NK-92 (cell line): ENCODE results near the gene THEM4.
"Not testable (repeated sequence)": the region's sequence is repeated elsewhere in the genome, so short reads cannot be mapped to it uniquely, and the experiment has no call there.

ENCODE experiments used
- DNase-seq: peaks from one replicate; lab custom pipeline; 2025; ENCODE audit not compliant: unreplicated experiment; lab: John Stamatoyannopoulos, UW

Gene THEM4

DNA sequence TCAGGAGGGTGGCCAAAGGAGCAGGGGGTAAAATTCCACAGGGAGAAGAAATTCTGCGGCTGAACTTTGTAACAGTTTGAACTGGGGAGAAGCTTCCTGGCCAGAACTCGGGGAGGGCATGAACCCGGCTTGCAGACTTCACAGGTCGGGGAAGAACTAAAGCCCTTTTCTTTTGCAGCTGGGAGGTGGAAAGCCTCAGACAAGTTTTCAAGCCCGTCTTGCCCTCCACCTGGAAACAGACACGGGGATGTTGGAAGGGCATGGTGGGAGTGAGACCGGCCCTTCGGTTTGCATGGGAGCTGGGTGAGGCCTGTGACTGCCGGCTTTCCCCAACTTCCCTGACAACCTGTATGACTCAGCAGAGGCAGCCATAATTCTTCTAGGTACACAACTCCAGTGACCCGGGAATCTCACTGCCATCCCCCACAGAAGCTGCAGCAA is 11.3 kb downstream of the THEM4 start:
- DNase-seq, result no peak

DNA sequence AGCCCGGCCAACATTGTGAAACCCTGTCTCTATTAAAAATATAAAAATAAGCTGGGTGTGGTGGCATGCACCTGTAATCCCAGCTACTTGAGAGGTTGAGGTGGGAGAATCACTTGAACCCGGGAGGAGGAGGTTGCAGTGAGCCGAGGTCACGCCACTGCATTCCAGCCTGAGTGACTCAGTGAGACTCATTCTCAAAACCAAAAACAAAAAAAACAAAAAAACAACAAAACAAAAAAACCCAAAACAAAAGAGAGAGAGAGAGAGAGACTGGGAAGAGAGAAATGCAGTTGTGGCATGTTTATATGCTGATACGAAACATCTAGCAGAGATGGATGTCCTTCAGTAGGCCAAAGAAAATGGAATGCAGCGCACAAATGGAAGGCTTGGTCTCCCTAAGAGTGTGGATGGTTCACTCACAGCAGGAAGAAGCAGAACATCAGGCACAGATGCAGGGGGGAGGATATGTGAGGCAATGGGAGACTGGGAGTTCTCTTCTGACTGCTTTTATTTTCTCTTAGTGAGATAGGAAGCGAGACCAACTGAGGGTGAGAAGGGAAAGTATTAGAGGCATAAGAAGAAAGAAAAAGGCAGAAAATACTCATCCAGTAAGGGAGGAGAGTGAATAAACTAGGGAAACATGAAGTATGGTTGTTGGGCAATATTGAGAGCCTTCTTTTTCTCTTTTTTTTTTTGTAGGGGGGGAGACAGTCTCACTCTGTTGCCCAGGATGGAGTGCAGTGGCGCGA is 16.0 kb downstream of the THEM4 start:
- DNase-seq, result no peak

DNA sequence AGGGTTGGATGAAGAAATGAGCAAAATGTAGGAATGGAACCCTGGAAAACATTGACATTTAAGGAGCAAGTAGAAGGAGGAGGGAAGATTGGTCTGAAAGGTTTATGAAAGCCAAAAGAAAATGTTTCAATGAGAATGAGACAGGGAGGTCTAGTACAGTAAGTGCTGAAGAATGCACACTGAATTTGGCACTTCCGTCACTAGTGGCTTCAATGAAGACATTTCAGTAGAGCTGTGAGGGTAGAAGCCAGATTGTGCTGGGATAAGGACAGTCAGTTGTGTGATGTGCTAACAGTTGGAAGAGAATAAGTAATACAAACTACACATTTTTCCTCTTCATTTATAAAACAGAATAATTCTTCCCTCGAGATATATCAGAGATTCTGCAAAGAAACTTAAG is 17.1 kb downstream of the THEM4 start:
- no peak for DNase-seq

DNA sequence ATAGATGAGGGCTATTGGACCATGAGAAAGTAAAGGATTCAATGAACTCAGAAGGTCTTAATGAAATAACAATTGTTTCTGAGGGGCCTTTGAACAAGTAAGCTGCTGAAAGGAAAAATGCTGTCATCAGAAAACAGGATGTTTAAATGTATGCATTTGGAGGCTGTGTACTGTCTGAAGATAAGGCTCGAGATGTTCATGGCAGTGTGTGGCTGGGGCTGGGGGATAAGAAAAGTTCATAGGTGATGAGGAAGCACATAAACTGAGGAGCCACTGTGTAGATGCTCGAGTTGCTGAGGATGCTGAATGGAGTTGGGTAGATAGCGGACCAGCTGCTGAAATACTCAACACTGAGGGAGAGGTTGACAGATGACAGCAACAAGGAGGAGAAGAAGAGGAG is 17.8 kb downstream of the THEM4 start:
- no peak for DNase-seq

GRCh38 chr1:151888972-151889570 is 20.2 kb downstream of the THEM4 start:
- DNase-seq, result no peak

- DNase-seq, result no peak
These were observed 22.3 kb downstream of the THEM4 start for GRCh38 chr1:151887028-151887427.

DNA sequence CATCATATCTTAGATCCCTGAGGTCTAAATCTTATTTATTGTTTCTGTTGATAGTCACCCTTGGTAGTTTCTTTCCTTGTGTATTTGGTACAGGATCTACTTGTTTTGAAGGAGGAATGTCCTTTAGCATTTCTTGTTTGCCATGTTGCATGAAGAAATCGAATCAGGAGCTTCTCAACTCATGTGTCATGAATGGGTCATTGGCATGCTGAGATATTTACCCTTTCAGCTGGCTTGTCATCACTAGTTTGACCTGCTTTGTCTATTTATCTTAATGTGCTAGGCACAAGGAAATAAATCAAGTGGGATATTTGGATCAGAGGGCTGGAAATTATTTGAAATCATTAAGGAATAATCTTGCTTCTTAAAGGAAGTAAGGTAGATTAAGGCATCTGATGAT is 23.8 kb downstream of the THEM4 start:
- no peak for DNase-seq

GRCh38 chr1:151884879-151885278 is 24.4 kb downstream of the THEM4 start:
- not testable (repeated sequence) for DNase-seq

GRCh38 chr1:151884445-151884844 is 24.9 kb downstream of the THEM4 start:
- DNase-seq, result not testable (repeated sequence)

GRCh38 chr1:151883898-151884297 is 25.4 kb downstream of the THEM4 start:
- not testable (repeated sequence) for DNase-seq

DNA sequence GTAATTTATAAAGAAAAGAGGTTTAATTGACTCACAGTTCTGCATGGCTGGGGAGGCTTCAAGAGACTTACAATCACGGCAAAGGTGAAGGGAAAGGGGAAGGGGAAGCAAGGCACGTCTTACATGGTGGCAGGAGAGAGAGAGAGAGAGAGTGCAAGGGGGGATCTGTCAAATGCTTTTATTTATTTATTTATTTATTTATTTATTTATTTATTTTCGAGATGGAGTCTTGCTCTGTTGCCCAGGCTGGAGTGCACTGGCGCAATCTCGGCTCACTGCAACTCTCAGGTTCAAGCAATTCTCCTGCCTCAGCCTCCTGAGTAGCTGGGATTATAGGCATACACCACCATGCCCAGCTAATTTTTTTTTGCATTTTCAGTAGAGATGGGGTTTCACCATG is 26.4 kb downstream of the THEM4 start:
- not testable (repeated sequence) for DNase-seq

GRCh38 chr1:151882466-151882865 is 26.8 kb downstream of the THEM4 start:
- DNase-seq, result no peak

DNA sequence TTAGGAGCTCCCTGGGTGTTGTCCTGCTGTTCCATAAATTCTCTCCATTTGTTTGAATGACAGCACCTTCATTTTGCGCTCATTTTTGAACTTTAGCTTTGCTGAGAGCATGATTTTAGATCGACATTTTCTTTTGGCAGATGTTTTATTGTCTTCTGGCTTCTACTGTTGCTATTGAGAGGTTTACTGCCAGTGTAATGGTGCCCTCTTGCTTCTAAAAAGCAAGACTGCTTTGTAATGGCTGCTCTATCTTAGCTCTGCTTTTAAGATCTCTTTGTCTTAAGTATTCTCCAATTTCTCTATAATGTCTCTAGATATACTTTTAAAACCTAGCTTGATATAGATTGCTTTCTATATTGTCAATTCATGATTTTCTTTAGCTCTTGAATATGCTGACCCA is 27.8 kb downstream of the THEM4 start:
- DNase-seq, result no peak

- no peak for DNase-seq
These were observed 33.8 kb downstream of the THEM4 start for GRCh38 chr1:151875419-151876097.

DNA sequence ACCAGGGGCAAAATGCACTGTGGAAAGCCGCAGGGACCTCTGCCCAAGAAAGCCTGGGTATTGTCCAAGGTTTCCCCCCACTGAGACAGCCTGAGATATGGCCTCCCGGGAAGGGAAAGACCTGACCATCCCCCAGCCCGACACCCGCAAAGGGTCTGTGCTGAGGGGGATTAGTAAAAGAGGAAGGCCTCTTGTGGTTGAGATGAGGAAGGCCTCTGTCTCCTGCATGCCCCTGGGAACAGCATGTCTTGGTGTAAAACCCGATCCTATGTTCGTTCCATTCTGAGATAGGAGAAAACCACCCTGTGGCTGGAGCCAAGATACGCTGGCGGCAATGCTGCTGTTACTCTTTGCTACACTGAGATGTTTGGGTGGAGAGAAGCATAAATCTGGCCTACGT is 36.5 kb downstream of the THEM4 start:
- not testable (repeated sequence) for DNase-seq

DNA sequence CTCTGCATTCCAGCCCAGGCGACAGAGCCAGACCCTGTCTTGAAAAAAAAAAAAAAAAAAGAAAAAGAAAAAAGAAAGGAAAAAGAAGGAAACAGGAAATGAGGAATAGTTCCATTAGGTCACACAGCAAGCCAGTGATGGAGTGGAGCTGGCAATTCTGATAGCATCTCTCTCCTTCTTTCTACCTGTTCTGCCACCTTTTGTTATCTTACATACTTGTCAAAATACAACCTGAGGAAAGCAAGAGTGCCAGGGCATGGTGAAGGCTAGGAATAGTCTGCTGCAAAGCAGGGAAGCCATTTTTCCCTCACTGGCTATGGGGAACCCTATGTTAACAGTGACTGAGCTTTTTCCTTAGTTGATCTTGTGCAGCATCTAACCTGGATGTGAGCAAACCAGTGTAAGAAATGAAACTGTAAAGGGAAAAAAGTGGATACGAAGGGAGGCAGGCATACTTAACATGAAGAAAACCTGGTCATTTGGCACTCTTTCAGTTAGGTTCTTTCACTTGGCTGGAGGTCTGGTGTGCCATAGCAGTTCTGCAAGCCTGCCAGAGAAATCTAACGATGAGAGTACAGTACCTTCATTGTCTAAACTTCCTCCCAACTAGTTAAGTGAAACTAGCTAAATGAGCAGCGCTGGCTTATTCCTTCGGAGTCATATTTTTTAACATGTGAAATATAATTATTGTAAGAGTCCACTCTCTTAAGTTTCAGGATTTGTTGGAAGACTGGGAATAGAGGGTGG is 37.9 kb downstream of the THEM4 start:
- DNase-seq, result no peak

DNA sequence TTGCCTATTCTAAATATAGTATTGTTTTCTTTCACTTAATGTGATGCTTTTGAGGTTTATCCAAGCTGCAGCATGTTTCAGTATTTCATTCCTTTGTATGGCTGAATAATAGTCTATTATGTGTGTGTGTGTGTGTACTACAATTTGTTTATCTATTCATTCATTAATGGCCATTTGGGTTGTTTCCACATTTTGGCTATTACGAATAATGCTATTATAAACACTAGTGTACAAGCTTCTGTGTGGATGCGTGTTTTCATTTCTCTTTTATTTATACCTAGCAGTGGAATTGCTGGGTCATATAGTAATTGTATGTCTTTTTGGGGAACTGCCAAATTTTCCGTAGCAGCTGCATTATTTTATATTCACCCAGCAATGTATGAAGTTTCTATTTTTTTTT is 40.8 kb downstream of the THEM4 start:
- no peak for DNase-seq

- no peak for DNase-seq
These were observed 41.4 kb downstream of the THEM4 start for GRCh38 chr1:151867765-151868411.

GRCh38 chr1:151867321-151867720 is 42.0 kb downstream of the THEM4 start:
- no peak for DNase-seq

DNA sequence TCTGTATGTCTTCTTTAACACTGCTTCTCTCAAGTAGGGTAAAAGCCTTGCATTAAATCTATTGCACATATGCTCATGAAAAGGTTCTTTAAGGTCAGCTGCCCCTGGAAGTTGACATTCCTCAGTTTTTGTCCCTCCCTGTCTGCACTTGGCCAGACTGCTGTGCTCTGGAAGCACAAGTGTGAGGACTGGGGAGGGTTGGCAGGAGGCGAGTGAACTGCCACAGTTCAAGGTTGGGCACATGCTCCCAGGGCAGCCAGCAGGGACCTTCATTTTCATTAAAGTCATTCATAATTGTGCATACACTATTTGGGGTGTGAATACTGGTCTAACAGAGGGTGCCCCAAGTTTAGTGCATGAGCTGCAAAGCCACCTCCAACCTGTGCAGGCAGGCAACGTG is 44.9 kb downstream of the THEM4 start:
- DNase-seq, result no peak

GRCh38 chr1:151862604-151863003 is 46.7 kb downstream of the THEM4 start:
- DNase-seq, result no peak
